HepG2 (cell line): ENCODE measurements around the gene EOMES. TPM values are rescaled to one million over a fixed set of nuclear protein-coding genes. Genes with fewer than 3 reads are reported as not detected.
"Not testable (repeated sequence)": the region's sequence is repeated elsewhere in the genome, so short reads cannot be mapped to it uniquely, and the experiment has no call there.

Source experiments
- ATAC-seq: fragments of 200-7000 bp; cut with Tn5 transposase; 3 replicates; pipeline ENCODE4 v1.9.1; 2020; ENCODE audit warnings: mild to moderate bottlenecking, moderate library complexity
- BruUV-seq: library from RNA; stranded (reverse); fragments of 400-500 nt; replicated peaks from 2 replicates; lab custom pipeline; 2021; lab: Mats Ljungman, UMichigan
- CTCF ChIA-PET: fragments of 300-600 bp; formaldehyde crosslinking; extraction: SDS; loops from one replicate; lab custom pipeline; 2021; ENCODE audit warnings: low total read pairs, inconsistent platforms, low intra/inter-chr PET ratio; lab: Yijun Ruan, JAX
- POLR2A ChIA-PET: fragments of 350-600 bp; sonication (Branson Sonifier 250); formaldehyde crosslinking; loops from one replicate; lab custom pipeline; 2020; ENCODE audit warnings: antibody characterized with exemption, inconsistent platforms; lab: Yijun Ruan, JAX
- DNase-seq: peaks from one replicate; pipeline ENCODE4 v3.0.0-alpha.2; 2015; ENCODE audit warnings: low spot score
- FAIRE-seq: peaks from 3 replicates; lab custom pipeline; 2011; peaks lifted over from hg19 to GRCh38; lab: Jason Lieb, UNC
- H2AFZ ChIP-seq: one replicate; pipeline ENCODE4 v1.6.1; 2011; ENCODE audit warnings: low read length, inconsistent platforms
- H3K27ac ChIP-seq: fragments of 300-600 bp; 3 replicates; pipeline ENCODE4 v1.8.0; 2011; ENCODE audit warnings: mixed run types, mild to moderate bottlenecking, mixed read lengths, low read length, inconsistent platforms; ENCODE audit not compliant: insufficient read depth; ENCODE audit errors: extremely low read length
- H3K27me3 ChIP-seq, 2 experiments: fragments of 200-600 bp in 1 of 2; 2 replicates in 1 of 2; 3 replicates in 1 of 2; pipeline versions ENCODE4 v1.6.0 to v1.8.0; 2011; ENCODE audit warnings: low read length in 2 of 2, mild to moderate bottlenecking in 2 of 2, moderate library complexity in 2 of 2, inconsistent platforms in 1 of 2; ENCODE audit not compliant: insufficient read depth in 2 of 2, control insufficient read depth in 1 of 2
- H3K36me3 ChIP-seq, 2 experiments: fragments of 200-600 bp in 1 of 2; replicated peaks in 1 of 2; 2 replicates in 1 of 2; 3 replicates in 1 of 2; pipeline versions ENCODE4 v1.5.1 to v1.8.0; 2011; ENCODE audit warnings: low read length in 2 of 2, inconsistent platforms in 1 of 2; ENCODE audit not compliant: insufficient read depth in 2 of 2, control insufficient read depth in 1 of 2
- H3K4me1 ChIP-seq: 2 replicates; pipeline ENCODE4 v1.5.1; 2012; ENCODE audit warnings: low read length, inconsistent platforms; ENCODE audit not compliant: insufficient read depth
- H3K4me2 ChIP-seq: 2 replicates; pipeline ENCODE4 v1.6.0; 2011; ENCODE audit warnings: low read depth, low read length, inconsistent platforms
- H3K4me3 ChIP-seq, 3 experiments: fragments of 200-600 bp in 1 of 3; sonication (generic), shearing (Covaris generic) in 1 of 3; replicated peaks in 1 of 3; 2 replicates each; pipeline ENCODE4 v1.5.1; 2011 to 2016; ENCODE audit warnings: low read length in 3 of 3, inconsistent platforms in 2 of 3, low read depth in 2 of 3, mild to moderate bottlenecking in 2 of 3, control low read depth in 1 of 3, mixed read lengths in 1 of 3; ENCODE audit not compliant: insufficient read depth in 1 of 3
- H3K79me2 ChIP-seq: one replicate; pipeline ENCODE4 v1.6.1; 2011; ENCODE audit warnings: low read length, inconsistent platforms; ENCODE audit not compliant: insufficient read depth
- H3K9ac ChIP-seq: 2 replicates; pipeline ENCODE4 v1.6.0; 2011; ENCODE audit warnings: mild to moderate bottlenecking, low read depth, low read length, inconsistent platforms; ENCODE audit not compliant: insufficient read depth
- H3K9me3 ChIP-seq: 2 replicates; pipeline ENCODE4 v1.5.1; 2012; ENCODE audit warnings: mild to moderate bottlenecking, low read length
- H4K20me1 ChIP-seq: 2 replicates; pipeline ENCODE4 v1.6.0; 2011; ENCODE audit warnings: inconsistent platforms, mild to moderate bottlenecking, low read length, moderate library complexity; ENCODE audit not compliant: insufficient read depth
- AGO1 ChIP-seq: fragments of 200-400 bp; formaldehyde crosslinking; IDR thresholded peaks from 2 replicates; pipeline ENCODE4 v1.6.1; 2017; ENCODE audit warnings: mild to moderate bottlenecking, low read depth, low read length, moderate library complexity; ENCODE audit not compliant: poor library complexity, severe bottlenecking
- GABPB1 ChIP-seq: IDR thresholded peaks from 2 replicates; pipeline ENCODE4 v1.6.1; 2016; ENCODE audit warnings: mild to moderate bottlenecking, missing genetic modification reagents, moderate library complexity, missing compliant biosample characterization
- HMGA1 ChIP-seq: sonication (generic); formaldehyde crosslinking; conservative IDR thresholded peaks from 2 replicates; pipeline ENCODE4 v1.4.0; 2020; ENCODE audit warnings: missing genetic modification reagents
- KMT2A ChIP-seq: sonication (generic); formaldehyde crosslinking; IDR thresholded peaks from 2 replicates; pipeline ENCODE4 v1.4.0; 2020; ENCODE audit warnings: missing genetic modification reagents
- MAZ ChIP-seq, 2 experiments: sonication (generic) in 1 of 2; formaldehyde crosslinking in 1 of 2; IDR thresholded peaks; 2 replicates each; pipeline versions ENCODE4 v1.5.0 to v1.6.1; 2012 to 2020; ENCODE audit warnings: low read depth in 2 of 2, mild to moderate bottlenecking in 2 of 2, borderline replicate concordance in 1 of 2, improper control_type of control experiment in 1 of 2, low read length in 1 of 2, missing genetic modification reagents in 1 of 2, moderate library complexity in 1 of 2
- MTA1 ChIP-seq: sonication (generic); formaldehyde crosslinking; IDR thresholded peaks from 2 replicates; pipeline ENCODE4 v1.4.0; 2020; ENCODE audit warnings: missing genetic modification reagents, mild to moderate bottlenecking, borderline replicate concordance
- MXD3 ChIP-seq: IDR thresholded peaks from 2 replicates; pipeline ENCODE4 v1.6.1; 2016; ENCODE audit warnings: mild to moderate bottlenecking, missing biosample characterization, missing genetic modification reagents
- POLR2AphosphoS2 ChIP-seq: IDR thresholded peaks from 2 replicates; pipeline ENCODE4 v1.6.1; 2011; ENCODE audit warnings: low read depth, low read length, improper control_type of control experiment
- RBFOX2 ChIP-seq: fragments of 200-400 bp; formaldehyde crosslinking; IDR thresholded peaks from 2 replicates; pipeline ENCODE4 v1.6.1; 2017; ENCODE audit warnings: low read depth, mild to moderate bottlenecking, low read length
- SYNCRIP ChIP-seq: fragments of 200-400 bp; formaldehyde crosslinking; IDR thresholded peaks from 2 replicates; pipeline ENCODE4 v1.6.1; 2018; ENCODE audit warnings: mild to moderate bottlenecking, low read depth, low read length; ENCODE audit not compliant: insufficient read depth
- YY1 ChIP-seq: IDR thresholded peaks from 2 replicates; pipeline ENCODE4 v1.6.1; 2011; ENCODE audit warnings: low read length, low read depth, moderate library complexity, mild to moderate bottlenecking; ENCODE audit not compliant: insufficient read depth, insufficient replicate concordance
- ZBTB7B ChIP-seq: sonication (generic); formaldehyde crosslinking; IDR thresholded peaks from 2 replicates; pipeline ENCODE4 v1.4.0; 2020; ENCODE audit warnings: missing genetic modification reagents
- ZFX ChIP-seq: sonication (generic); formaldehyde crosslinking; IDR thresholded peaks from 2 replicates; pipeline ENCODE4 v1.4.0; 2020; ENCODE audit warnings: mild to moderate bottlenecking, low read depth, missing genetic modification reagents, moderate library complexity
- ZGPAT ChIP-seq: IDR thresholded peaks from 2 replicates; pipeline ENCODE4 v1.6.1; 2016; ENCODE audit warnings: mild to moderate bottlenecking
- ZNF232 ChIP-seq: sonication (generic); formaldehyde crosslinking; IDR thresholded peaks from 2 replicates; pipeline ENCODE4 v1.4.0; 2020; ENCODE audit warnings: missing genetic modification reagents, borderline replicate concordance
- ZNF296 ChIP-seq: sonication (generic); formaldehyde crosslinking; conservative IDR thresholded peaks from 2 replicates; pipeline ENCODE4 v1.5.0; 2020; ENCODE audit warnings: mild to moderate bottlenecking, missing genetic modification reagents
- ZNF644 ChIP-seq: IDR thresholded peaks from 2 replicates; pipeline ENCODE4 v1.6.1; 2016; ENCODE audit warnings: low read depth
- ZNF772 ChIP-seq: sonication (generic); formaldehyde crosslinking; IDR thresholded peaks from 2 replicates; pipeline ENCODE4 v1.5.0; 2020; ENCODE audit warnings: mild to moderate bottlenecking, missing genetic modification reagents
- ZNF800 ChIP-seq: sonication (generic); formaldehyde crosslinking; IDR thresholded peaks from 2 replicates; pipeline ENCODE4 v1.4.0; 2020; ENCODE audit warnings: missing genetic modification reagents
- WGBS: methylation state at CpG from one replicate; pipeline ENCODE4 v1.1.6; 2017; ENCODE audit warnings: low lambda C conversion rate; 5-methylcytosine and 5-hydroxymethylcytosine counted together
- in situ Hi-C: cut with HindIII; loops from 2 replicates; pipeline ENCODE4 v1.10.0; 2017; ENCODE audit warnings: low pct_unique_long_range_greater_than_20kb; ENCODE audit not compliant: extremely low pct_ligation_motif_present
- intact Hi-C: fragments of 100-400 bp; cut with micrococcal nuclease; formaldehyde crosslinking; loops from one replicate; pipeline ENCODE4 v1.10.0; 2022; ENCODE audit not compliant: unreplicated experiment
- polyA plus RNA-seq, 8 experiments: library from polyadenylated mRNA; depleted of rRNA in 3 of 8; stranded (reverse) in 7 of 8; unstranded in 1 of 8; fragments of >200 nt; fragmentation: Illumina TruSeq in 4 of 8; extraction: Trizol in 4 of 8; gene quantifications; 2 replicates each; pipeline versions ENCODE4 v1.2.1 to v1.2.3, GENCODE V29; 2011 to 2016; ENCODE audit warnings: low read depth in 4 of 8, missing spikeins in 1 of 8, mixed read lengths in 1 of 8; ENCODE audit not compliant: insufficient read depth in 1 of 8
- total RNA-seq, 5 experiments: library from RNA; depleted of rRNA; stranded (reverse); fragments of >200 nt; fragmentation: Illumina TruSeq; extraction: Trizol; gene quantifications; 2 replicates each; pipeline ENCODE4 v1.2.3, GENCODE V29; 2016; ENCODE audit warnings: low read depth in 1 of 5

Gene EOMES
- total and polyA plus RNA-seq, 2 of the 13 experiments (the other 11 are each of a cell fraction or from before 2014, with no cell fraction given), result 0.11 to 0.12 TPM

- TF ChIP-seq POLR2AphosphoS2 (no peak), GABPB1 (peak; percentile 57), ZBTB7B (CRISPR knock-in tag) (peak; percentile 10; the same call in 1 of the 2 replicates), MTA1 (CRISPR knock-in tag) (peak; percentile 25; the same call in 1 of the 2 replicates), ZGPAT (CRISPR knock-in tag) (peak; percentile 39; the same call in 1 of the 2 replicates), HMGA1 (CRISPR knock-in tag) (no peak), ZNF800 (CRISPR knock-in tag) (peak; percentile 99), KMT2A (CRISPR knock-in tag) (peak; percentile 30; the same call in 1 of the 2 replicates), YY1 (peak; percentile 64), AGO1 (peak; percentile 36), MAZ (IDR thresholded peaks at IDR 0.05; ENCODE audit: borderline replicate concordance, low read depth, low read length) (0 out of 2 replicates have a peak, but pooled peaks have one; percentile 4), MAZ (CRISPR knock-in tag; IDR thresholded peaks at IDR 0.05; ENCODE audit: low read depth) (0 out of 2 replicates have a peak, but pooled peaks have one; percentile 34), RBFOX2 (peak; percentile 68), ZNF232 (0 out of 2 replicates have a peak, but pooled peaks have one; percentile 49), ZNF296 (CRISPR knock-in tag) (no peak), ZFX (CRISPR knock-in tag) (0 out of 2 replicates have a peak, but pooled peaks have one; percentile 14), ZNF644 (CRISPR knock-in tag) (no peak), MXD3 (CRISPR knock-in tag) (no peak), ZNF772 (0 out of 2 replicates have a peak, but pooled peaks have one; percentile 40), SYNCRIP (no peak)
Measured at GRCh38 chr3:27721717-27722564, at the start of gene EOMES (continued).

GRCh38 chr3:27770384-27770783 is 48.3 kb upstream of the EOMES start:
- H2AFZ ChIP-seq, intact Hi-C loops, H3K9ac ChIP-seq, CTCF ChIA-PET, H3K4me1 ChIP-seq, H3K79me2 ChIP-seq, H3K4me2 ChIP-seq, H3K27ac ChIP-seq, POLR2A ChIA-PET, H4K20me1 ChIP-seq, H3K4me3 ChIP-seq, BruUV-seq, H3K36me3 ChIP-seq, ATAC-seq, FAIRE-seq, H3K9me3 ChIP-seq, DNase-seq, H3K27me3 ChIP-seq, in situ Hi-C loops: not testable (repeated sequence)
- WGBS, result 0% methylated on average over 3 of the region's 4 CpGs
